Small intestine (tissue), 7 donors: Measurements from ENCODE around the gene MEN1. TPM values are rescaled to one million over a fixed set of nuclear protein-coding genes. Genes with fewer than 3 reads are reported as not detected.
A peak's percentile ranks its signal among the peaks of the same experiment; 100 is the strongest.

Experiments
- DNase-seq, 2 donors: peaks; one replicate each; pipeline versions ENCODE4 v3.0.0 to v3.0.0-alpha.2; 2013
- FAIRE-seq: peaks from 2 replicates; lab custom pipeline; 2012; peaks lifted over from hg19 to GRCh38; lab: Jason Lieb, UNC
- H3K27ac ChIP-seq, 3 donors: one replicate each; pipeline ENCODE4 v1.5.1; 2013; ENCODE audit warnings: low read length in 2 of 3, mild to moderate bottlenecking in 2 of 3, control low read depth in 1 of 3, inconsistent platforms in 1 of 3, low read depth in 1 of 3, moderate library complexity in 1 of 3
- H3K27me3 ChIP-seq, 3 donors: one replicate each; pipeline ENCODE4 v1.6.1; 2013; ENCODE audit warnings: low read length in 3 of 3, inconsistent platforms in 1 of 3; ENCODE audit not compliant: control insufficient read depth in 3 of 3, insufficient read depth in 3 of 3
- H3K36me3 ChIP-seq, 3 donors: one replicate each; pipeline ENCODE4 v1.6.1; 2013; ENCODE audit warnings: low read length in 3 of 3, inconsistent platforms in 1 of 3, low read depth in 1 of 3, mild to moderate bottlenecking in 1 of 3, moderate library complexity in 1 of 3; ENCODE audit not compliant: control insufficient read depth in 3 of 3, insufficient read depth in 2 of 3
- H3K4me1 ChIP-seq, 3 donors: one replicate each; pipeline ENCODE4 v1.6.1; 2013; ENCODE audit warnings: low read length in 2 of 3, inconsistent platforms in 1 of 3, low read depth in 1 of 3, mild to moderate bottlenecking in 1 of 3, moderate library complexity in 1 of 3; ENCODE audit not compliant: control insufficient read depth in 3 of 3, insufficient read depth in 2 of 3
- H3K4me3 ChIP-seq, 3 donors: one replicate each; pipeline ENCODE4 v1.5.1; 2013; ENCODE audit warnings: low read length in 3 of 3, control low read depth in 1 of 3, inconsistent platforms in 1 of 3, low read depth in 1 of 3, mild to moderate bottlenecking in 1 of 3, moderate library complexity in 1 of 3
- H3K9me3 ChIP-seq, 2 donors: one replicate each; pipeline ENCODE4 v1.6.1; 2013; ENCODE audit warnings: low read depth in 1 of 2, low read length in 1 of 2; ENCODE audit not compliant: control insufficient read depth in 2 of 2, insufficient read depth in 1 of 2
- WGBS, 3 donors: extraction: QIAGEN DNeasy Blood & Tissue Kit; methylation state at CpG; one replicate each; pipeline ENCODE4 v1.1.7; 2013; 5-methylcytosine and 5-hydroxymethylcytosine counted together
- polyA plus RNA-seq, 4 donors: library from polyadenylated mRNA; stranded (reverse) in 3 of 4; unstranded in 1 of 4; fragments of 200-250 nt in 3 of 4; fragments of 120-200 nt in 1 of 4; gene quantifications; one replicate each; pipeline versions ENCODE4 v1.2.1 to v1.2.3, GENCODE V29; 2013
- donor health status: healthy with polysubstance abuse.
- donor health status: control.
- donor health status: control.
- donor health status: Bipolar disorder and iron deficiency.
- donor health status: healthy.

MEN1 gene
- polyA plus RNA-seq, 4 donors, result 17.6 to 28.3 (median 25.2) TPM

DNA sequence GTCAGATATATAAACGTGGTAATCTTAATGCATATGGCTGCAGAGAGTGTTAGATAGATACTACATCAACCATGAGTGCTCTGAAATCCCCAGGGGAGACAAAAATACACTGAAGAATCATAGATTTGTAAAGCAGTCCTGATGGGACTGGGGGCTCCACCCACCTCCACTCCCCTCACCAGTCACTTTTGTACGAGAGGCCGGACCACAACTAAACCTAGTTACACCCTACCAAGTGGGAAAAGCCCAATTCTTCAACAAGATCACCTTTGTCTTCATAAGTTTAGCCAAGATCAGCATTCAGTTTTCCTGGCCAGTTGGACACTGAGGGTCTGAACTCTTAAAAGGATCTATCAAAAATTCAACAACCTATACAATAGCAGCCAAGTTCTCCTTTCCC lies 33.5 kb downstream of the MEN1 start:
- Histone ChIP-seq H3K4me3 (peak overlapping the region; percentile 83 to 95 (median 92)), H3K9me3 (no peaks in the 10 kb centered on the region), H3K27ac (peak overlapping the region in 1 of 3 donors; percentile 14), H3K27me3 (no peaks in the 10 kb centered on the region), H3K4me1 (peaks cover 2 to 7% (median 5%) of the 10 kb centered on the region in 3 donors), H3K36me3 (peaks cover 17 to 29% (median 22%) of the 10 kb centered on the region in 3 donors)
- no peak for DNase-seq
- FAIRE-seq, result no peak
- 4 to 11% (median 5%) methylated on average over 3 of the region's 3 CpGs for WGBS, 3 donors

DNA sequence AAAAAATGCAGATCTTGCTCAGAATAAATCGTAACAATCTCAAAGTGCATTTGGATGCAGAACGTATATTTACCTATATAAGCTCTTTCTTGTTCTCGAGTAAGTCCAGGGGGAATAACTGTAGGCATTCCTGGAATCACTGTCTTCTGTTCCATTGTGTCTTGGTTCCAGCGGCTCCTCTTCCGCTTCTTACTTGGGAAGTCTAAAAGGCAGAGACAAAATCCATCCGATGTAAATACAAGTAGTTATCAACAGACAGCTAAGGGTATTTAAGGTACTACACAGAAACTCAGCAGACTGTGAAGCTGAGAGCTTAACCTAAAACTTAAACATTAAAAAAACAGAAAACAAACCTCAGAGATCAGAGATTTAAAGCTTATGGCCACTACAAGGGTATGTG lies 33.9 kb downstream of the MEN1 start:
- H3K4me3 ChIP-seq, result peak overlapping the region in 2 of 3 donors; percentile 83 to 92
- H3K27me3 ChIP-seq, result no peaks in the 10 kb centered on the region
- 41 to 63% (median 46%) methylated on average over 6 of the region's 6 CpGs for WGBS, 3 donors
- FAIRE-seq, result no peak
- DNase-seq, result no peak
- H3K4me1 ChIP-seq, result peaks cover 2 to 7% (median 5%) of the 10 kb centered on the region in 3 donors
- peaks cover 19 to 29% (median 24%) of the 10 kb centered on the region in 3 donors for H3K36me3 ChIP-seq
- H3K9me3 ChIP-seq, result no peaks in the 10 kb centered on the region
- no peak overlapping the region for H3K27ac ChIP-seq

DNA sequence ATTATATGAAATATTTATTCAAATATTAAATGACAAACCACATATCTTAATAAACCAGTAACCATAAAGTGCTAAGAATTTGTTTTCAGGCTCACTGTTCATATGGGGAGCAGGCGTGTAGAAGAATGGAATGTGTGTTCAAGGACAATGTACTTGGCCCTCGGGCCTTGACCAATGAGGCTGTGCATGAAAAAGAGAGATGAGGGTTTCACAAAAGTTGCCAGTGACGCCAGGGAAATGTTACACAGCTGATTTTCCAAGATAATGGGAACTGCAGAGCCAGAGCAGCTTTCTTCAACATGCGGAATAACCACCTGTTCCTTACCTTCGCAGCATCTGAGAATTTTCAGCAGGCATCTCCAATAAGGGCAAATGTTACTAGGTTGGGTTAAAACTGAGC lies 36.2 kb downstream of the MEN1 start:
- 60 to 75% (median 74%) methylated on average over 5 of the region's 5 CpGs for WGBS, 3 donors

DNA sequence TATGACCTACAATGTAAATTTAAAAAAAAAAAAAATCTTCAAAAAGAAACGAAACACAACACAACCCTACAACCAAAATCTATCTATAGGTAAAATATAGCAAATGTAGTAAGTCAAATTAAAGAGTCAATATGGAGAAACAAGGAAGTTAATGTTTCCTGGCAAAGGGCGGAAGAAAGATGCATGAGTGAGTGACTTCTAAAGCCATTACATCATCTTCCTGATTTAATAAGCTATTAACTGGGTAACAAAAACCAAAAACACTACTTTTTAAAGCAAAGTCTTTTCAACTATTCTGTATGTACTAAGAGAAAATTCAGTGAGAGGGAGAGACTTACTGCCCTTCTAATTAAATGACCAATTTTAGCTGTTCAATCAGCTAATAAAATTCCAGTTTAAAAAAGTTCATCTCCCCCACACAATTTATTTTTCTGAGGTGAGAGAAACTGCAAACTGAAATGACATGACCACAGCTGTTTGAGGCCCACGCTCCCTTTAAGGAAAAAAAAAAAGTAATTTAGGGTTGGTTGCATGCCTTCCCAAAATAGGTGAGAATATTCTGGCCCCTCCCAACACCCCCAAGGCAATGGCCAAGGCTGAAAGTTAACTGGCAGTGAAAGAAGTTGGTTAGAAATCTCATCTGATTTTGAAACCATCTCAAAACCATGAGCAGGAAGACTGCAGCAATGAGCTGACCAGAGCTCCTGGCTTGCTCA lies 37.9 kb downstream of the MEN1 start:
- H3K4me1 ChIP-seq, result peaks cover 0 to 7% (median 2%) of the 10 kb centered on the region in 3 donors
- no peak for FAIRE-seq
- peaks cover 45 to 56% (median 47%) of the 10 kb centered on the region in 3 donors for H3K36me3 ChIP-seq
- H3K4me3 ChIP-seq, result no peak overlapping the region
- 57 to 80% (median 64%) methylated on average over 3 of the region's 3 CpGs for WGBS, 3 donors
- H3K9me3 ChIP-seq, result no peaks in the 10 kb centered on the region
- DNase-seq, result no peak
- H3K27me3 ChIP-seq, result no peaks in the 10 kb centered on the region
- H3K27ac ChIP-seq, result no peak overlapping the region

More for the DNA sequence above, 36.2 kb downstream of the MEN1 start:
- DNase-seq (no peak), FAIRE-seq (no peak)
- H3K27me3 ChIP-seq, result no peaks in the 10 kb centered on the region
- H3K36me3 ChIP-seq, result peaks cover 30 to 42% (median 37%) of the 10 kb centered on the region in 3 donors
- H3K9me3 ChIP-seq, result no peaks in the 10 kb centered on the region
- H3K27ac ChIP-seq, result no peak overlapping the region
- H3K4me1 ChIP-seq, result peaks cover 0 to 7% (median 2%) of the 10 kb centered on the region in 3 donors
- no peak overlapping the region for H3K4me3 ChIP-seq

DNA sequence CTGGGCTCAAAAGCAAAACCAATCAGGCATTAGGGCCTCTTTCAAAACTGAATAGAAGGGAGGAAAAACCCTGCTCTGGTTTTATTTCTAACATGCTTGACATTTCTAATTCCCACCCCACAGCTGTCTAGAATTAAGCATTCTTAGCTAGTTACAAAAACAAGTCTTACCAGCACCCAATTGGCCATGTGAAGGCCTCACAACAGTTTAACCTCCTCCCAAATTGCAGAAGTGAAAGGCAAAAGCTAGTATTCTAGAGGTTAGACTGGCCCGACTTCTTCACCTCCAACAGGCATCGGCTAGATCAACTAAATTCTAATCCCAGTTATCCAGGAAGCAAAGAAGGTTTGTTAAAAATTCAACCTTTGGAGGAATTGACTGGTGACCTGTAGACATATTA lies 38.5 kb downstream of the MEN1 start:
- WGBS, 3 donors, result 72 to 93% (median 76%) methylated on average over 2 of the region's 2 CpGs
- DNase-seq, result no peak
- no peak for FAIRE-seq
- Histone ChIP-seq H3K9me3 (no peaks in the 10 kb centered on the region), H3K27me3 (no peaks in the 10 kb centered on the region), H3K4me1 (peaks cover 0 to 6% (median 2%) of the 10 kb centered on the region in 3 donors), H3K4me3 (no peak overlapping the region), H3K27ac (no peak overlapping the region), H3K36me3 (peaks cover 50 to 59% (median 53%) of the 10 kb centered on the region in 3 donors)

DNA sequence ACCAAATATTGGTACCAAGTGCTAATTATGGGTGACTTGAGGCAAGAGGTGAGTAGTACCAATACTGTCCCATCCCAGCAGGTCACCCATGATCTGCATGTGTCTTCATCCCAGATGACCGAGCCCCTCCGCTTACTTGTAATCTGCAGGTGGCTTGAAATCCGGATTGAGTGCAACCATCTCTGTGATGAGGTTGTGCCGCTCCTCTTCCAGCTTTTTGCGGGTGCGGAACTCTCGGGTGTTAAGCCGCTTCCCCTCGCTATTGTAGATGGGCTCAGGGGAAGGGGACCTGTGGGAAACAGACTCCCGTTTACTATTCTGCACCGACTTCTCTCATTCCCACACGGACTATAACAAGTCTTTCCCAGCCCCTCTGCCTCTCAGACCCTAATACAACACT lies 40.2 kb downstream of the MEN1 start:
- Histone ChIP-seq H3K36me3 (peaks cover 57 to 71% (median 57%) of the 10 kb centered on the region in 3 donors), H3K27ac (no peak overlapping the region), H3K4me1 (peaks cover 0 to 2% (median 0%) of the 10 kb centered on the region in 3 donors), H3K4me3 (no peak overlapping the region), H3K9me3 (no peaks in the 10 kb centered on the region), H3K27me3 (no peaks in the 10 kb centered on the region)
- WGBS, 3 donors, result 93 to 97% (median 95%) methylated on average over 12 of the region's 12 CpGs
- DNase-seq (no peak), FAIRE-seq (no peak)

DNA sequence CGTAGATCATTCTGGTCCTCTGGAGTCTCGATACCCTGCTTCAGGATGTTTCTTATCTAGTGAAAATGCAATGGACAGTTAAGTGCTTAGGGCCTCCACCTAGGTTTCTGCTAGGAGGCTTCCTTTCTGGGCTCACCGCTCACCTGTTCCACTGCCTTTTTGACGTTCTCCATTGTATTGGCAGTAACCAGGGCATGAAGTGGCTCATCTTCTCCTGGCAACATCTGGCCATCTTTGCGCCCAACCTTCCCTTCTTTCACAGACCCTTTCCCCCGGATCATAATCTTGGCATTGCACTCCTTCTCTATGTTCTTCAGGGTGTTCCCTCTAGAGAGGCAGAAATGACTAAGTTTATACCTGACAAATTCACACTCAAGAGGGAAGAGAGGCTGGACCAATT lies 41.1 kb downstream of the MEN1 start:
- H3K4me1 ChIP-seq, result peaks cover 0 to 2% (median 0%) of the 10 kb centered on the region in 3 donors
- no peaks in the 10 kb centered on the region for H3K27me3 ChIP-seq
- DNase-seq (no peak), FAIRE-seq (no peak)
- 89 to 92% (median 91%) methylated on average over 6 of the region's 6 CpGs for WGBS, 3 donors
- no peak overlapping the region for H3K4me3 ChIP-seq
- H3K9me3 ChIP-seq, result no peaks in the 10 kb centered on the region
- no peak overlapping the region for H3K27ac ChIP-seq
- H3K36me3 ChIP-seq, result peaks cover 56 to 73% (median 56%) of the 10 kb centered on the region in 3 donors

DNA sequence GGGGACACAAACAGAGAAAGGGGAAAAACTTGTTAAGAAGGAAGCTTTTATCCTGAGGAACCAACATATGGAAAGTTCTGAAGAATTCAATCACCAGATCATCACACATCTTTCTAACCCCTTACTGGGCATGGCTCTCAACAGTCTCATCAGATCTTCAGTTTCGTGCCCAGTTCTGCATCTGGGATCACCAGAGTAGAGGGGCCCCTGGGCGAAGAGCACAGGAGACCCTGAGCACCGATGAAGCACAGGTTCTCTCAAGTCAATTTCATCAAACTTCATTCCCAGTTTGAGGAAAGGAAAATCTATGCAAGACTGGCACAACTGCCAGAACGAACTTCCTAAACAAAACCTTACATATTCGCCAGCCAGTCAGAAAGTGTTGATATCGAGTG lies 42.1 kb downstream of the MEN1 start:
- WGBS, 3 donors, result 91 to 93% (median 92%) methylated on average over 6 of the region's 6 CpGs
- DNase-seq, result no peak
- Histone ChIP-seq H3K27ac (peak overlapping the region in 1 of 3 donors; percentile 34), H3K9me3 (no peaks in the 10 kb centered on the region), H3K36me3 (peaks cover 52 to 79% (median 55%) of the 10 kb centered on the region in 3 donors), H3K27me3 (no peaks in the 10 kb centered on the region), H3K4me3 (no peak overlapping the region), H3K4me1 (peaks cover 0 to 2% (median 0%) of the 10 kb centered on the region in 3 donors)
- no peak for FAIRE-seq
